HEK293T (cell line): ENCODE data around the gene HS6ST1.

ENCODE experiments used
- ARNT ChIP-seq: fragments of 450-650 bp; IDR thresholded peaks from 2 replicates; pipeline ENCODE4 v1.6.1; 2017; ENCODE audit warnings: mild to moderate bottlenecking
- BHLHE40 ChIP-seq: fragments of 450-650 bp; IDR thresholded peaks from 2 replicates; pipeline ENCODE4 v1.6.1; 2016; ENCODE audit warnings: mild to moderate bottlenecking, moderate library complexity, borderline replicate concordance
- ELF4 ChIP-seq: fragments of 450-650 bp; IDR thresholded peaks from 2 replicates; pipeline ENCODE4 v1.6.1; 2017; ENCODE audit warnings: antibody characterized with exemption
- FOXM1 ChIP-seq: fragments of 450-650 bp; IDR thresholded peaks from 2 replicates; pipeline ENCODE4 v1.6.1; 2017; ENCODE audit warnings: mild to moderate bottlenecking, borderline replicate concordance
- HDGF ChIP-seq: fragments of 450-650 bp; IDR thresholded peaks from 2 replicates; pipeline ENCODE4 v1.6.1; 2017; ENCODE audit warnings: antibody characterized with exemption, borderline replicate concordance
- L3MBTL2 ChIP-seq: fragments of 450-650 bp; conservative IDR thresholded peaks from 2 replicates; pipeline ENCODE4 v1.6.1; 2016; ENCODE audit warnings: mild to moderate bottlenecking
- LEF1 ChIP-seq: fragments of 450-650 bp; IDR thresholded peaks from 2 replicates; pipeline ENCODE4 v1.6.1; 2017; ENCODE audit warnings: mild to moderate bottlenecking, borderline replicate concordance
- NFRKB ChIP-seq: fragments of 450-650 bp; IDR thresholded peaks from 2 replicates; pipeline ENCODE4 v1.6.1; 2016; ENCODE audit warnings: mild to moderate bottlenecking, moderate library complexity
- SP1 ChIP-seq: fragments of 450-650 bp; IDR thresholded peaks from 2 replicates; pipeline ENCODE4 v1.6.1; 2017
- SUZ12 ChIP-seq: fragments of 450-650 bp; IDR thresholded peaks from 2 replicates; pipeline ENCODE4 v1.6.1; 2016; ENCODE audit warnings: mild to moderate bottlenecking
- TF ChIP-seq, protein P1 (sequence below): fragments of 450-650 bp; IDR thresholded peaks from 2 replicates; pipeline ENCODE4 v1.6.1; 2016

DNA sequence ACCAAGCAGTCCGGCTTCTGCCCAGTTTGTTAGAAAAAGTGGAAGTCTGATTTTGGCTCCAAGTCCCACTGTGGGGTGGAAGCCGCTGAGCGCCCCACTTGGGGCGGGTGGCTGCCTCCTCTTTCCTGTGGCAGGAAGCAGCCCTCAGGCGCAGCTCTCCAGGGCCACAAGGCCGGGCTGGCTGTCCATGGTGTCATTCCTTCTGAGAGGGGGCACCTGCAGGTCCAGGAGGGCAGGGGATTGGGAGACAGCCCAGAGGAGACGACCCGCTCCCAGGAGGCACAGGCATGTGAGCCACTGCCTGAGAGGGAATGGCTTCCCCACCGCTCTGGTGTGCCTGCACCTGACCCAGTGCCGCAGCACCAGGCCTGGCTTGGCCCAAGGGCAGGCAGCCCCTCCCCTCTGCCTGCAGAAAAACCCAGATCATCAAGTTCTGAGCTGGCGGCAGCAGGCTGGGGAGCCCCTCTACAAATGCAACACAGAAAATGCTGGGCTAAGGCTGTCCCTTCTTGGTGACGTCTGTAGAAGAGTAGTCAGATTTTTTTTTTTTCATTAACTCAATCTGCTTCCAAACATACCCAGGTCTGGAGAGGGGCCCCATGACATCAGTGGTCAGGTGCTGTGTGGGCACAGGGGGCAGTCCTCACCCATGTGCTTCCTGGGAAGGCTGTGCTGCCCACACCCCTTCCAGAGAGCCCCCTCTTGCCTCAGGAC is 38.4 kb downstream of the HS6ST1 start:
- TF ChIP-seq ARNT (no peak), FOXM1 (no peak), BHLHE40 (no peak), NFRKB (no peak), LEF1 (no peak), HDGF (no peak), SP1 (no peak), ELF4 (no peak), L3MBTL2 (no peak), SUZ12 (no peak)
- TF ChIP-seq, protein P1, sequence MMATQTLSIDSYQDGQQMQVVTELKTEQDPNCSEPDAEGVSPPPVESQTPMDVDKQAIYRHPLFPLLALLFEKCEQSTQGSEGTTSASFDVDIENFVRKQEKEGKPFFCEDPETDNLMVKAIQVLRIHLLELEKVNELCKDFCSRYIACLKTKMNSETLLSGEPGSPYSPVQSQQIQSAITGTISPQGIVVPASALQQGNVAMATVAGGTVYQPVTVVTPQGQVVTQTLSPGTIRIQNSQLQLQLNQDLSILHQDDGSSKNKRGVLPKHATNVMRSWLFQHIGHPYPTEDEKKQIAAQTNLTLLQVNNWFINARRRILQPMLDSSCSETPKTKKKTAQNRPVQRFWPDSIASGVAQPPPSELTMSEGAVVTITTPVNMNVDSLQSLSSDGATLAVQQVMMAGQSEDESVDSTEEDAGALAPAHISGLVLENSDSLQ: no peak
